ENCODE results near the gene TMEM141. TPM values are rescaled to one million over a fixed set of nuclear protein-coding genes. Genes with fewer than 3 reads are reported as not detected.
"Not testable (repeated sequence)": the region's sequence is repeated elsewhere in the genome, so short reads cannot be mapped to it uniquely, and the experiment has no call there.

Gene TMEM141
- total RNA-seq, 2 donors from 2014 or later = 123 to 148 TPM

GRCh38 chr9:136757751-136758140 is 33.4 kb upstream of the TMEM141 start:
- Histone ChIP-seq H3K4me1 (peaks cover 0 to 11% of the 10 kb centered on the region in 2 donors), H3K27me3 (no peaks in the 10 kb centered on the region), H3K27ac (no peak overlapping the region), H3K4me3 (no peak overlapping the region), H3K9me3 (peaks cover 0 to 8% of the 10 kb centered on the region in 2 donors), H3K36me3 (no peaks in the 10 kb centered on the region)
- TF ChIP-seq CTCF (IDR thresholded peaks at IDR 0.05) = no peak
- no peak for DNase-seq (ENCODE audit: low spot score)

- no peak overlapping the region for H3K27ac ChIP-seq
- no peaks in the 10 kb centered on the region for H3K27me3 ChIP-seq
- no peak for DNase-seq (ENCODE audit: low spot score)
Measured at GRCh38 chr9:136759001-136759400, 32.1 kb upstream of the TMEM141 start.

GRCh38 chr9:136759436-136760325 is 31.5 kb upstream of the TMEM141 start:
- TF ChIP-seq CTCF (IDR thresholded peaks at IDR 0.05) = no peak
- no peak for DNase-seq (ENCODE audit: low spot score)
- H3K27me3 ChIP-seq = no peaks in the 10 kb centered on the region
- H3K4me3 ChIP-seq = no peak overlapping the region
- no peak overlapping the region for H3K27ac ChIP-seq
- no peaks in the 10 kb centered on the region for H3K36me3 ChIP-seq
- H3K4me1 ChIP-seq = peaks cover 0 to 11% of the 10 kb centered on the region in 2 donors
- peaks cover 0 to 8% of the 10 kb centered on the region in 2 donors for H3K9me3 ChIP-seq

More at GRCh38 chr9:136759001-136759400, 32.1 kb upstream of the TMEM141 start:
- TF ChIP-seq CTCF (IDR thresholded peaks at IDR 0.05) = no peak
- H3K9me3 ChIP-seq = peaks cover 0 to 8% of the 10 kb centered on the region in 2 donors
- peaks cover 0 to 11% of the 10 kb centered on the region in 2 donors for H3K4me1 ChIP-seq
- H3K4me3 ChIP-seq = no peak overlapping the region
- no peaks in the 10 kb centered on the region for H3K36me3 ChIP-seq

- H3K27me3 ChIP-seq = no peaks in the 10 kb centered on the region
- no peak overlapping the region for H3K4me3 ChIP-seq
- no peak for TF ChIP-seq CTCF (IDR thresholded peaks at IDR 0.05)
- H3K9me3 ChIP-seq = peaks cover 0 to 7% of the 10 kb centered on the region in 2 donors
- H3K4me1 ChIP-seq = peaks cover 0 to 11% of the 10 kb centered on the region in 2 donors
- H3K36me3 ChIP-seq = no peaks in the 10 kb centered on the region
- no peak for DNase-seq (ENCODE audit: low spot score)
- no peak overlapping the region for H3K27ac ChIP-seq
Measured at GRCh38 chr9:136760424-136760823, 30.7 kb upstream of the TMEM141 start.

- not testable (repeated sequence) for H3K27me3 ChIP-seq; DNase-seq (ENCODE audit: low spot score); H3K9me3 ChIP-seq; H3K36me3 ChIP-seq; H3K27ac ChIP-seq; H3K4me3 ChIP-seq
- H3K4me1 ChIP-seq = peaks cover 0 to 12% of the 10 kb centered on the region in 2 donors
- peak in 1 of 2 donors; percentile 52 for TF ChIP-seq CTCF (IDR thresholded peaks at IDR 0.05)
Measured at GRCh38 chr9:136760834-136761544, 30.2 kb upstream of the TMEM141 start.

Measured in right atrium auricular region (tissue), 2 donors.